ENCODE results near the gene EIF4G3. TPM values are rescaled to one million over a fixed set of nuclear protein-coding genes. Genes with fewer than 3 reads are reported as not detected.

Gene EIF4G3
- total RNA-seq, 4 donors from 2014 or later: 82.1 to 143 (median 101) TPM

- no peak overlapping the region for H3K27ac ChIP-seq
- no peak for TF ChIP-seq CTCF (IDR thresholded peaks at IDR 0.05)
- no peak for TF ChIP-seq POLR2A (IDR thresholded peaks at IDR 0.05)
- no peak for TF ChIP-seq POLR2AphosphoS5 (IDR thresholded peaks at IDR 0.05)
- TF ChIP-seq EP300 (IDR thresholded peaks at IDR 0.05; ENCODE audit: low read depth): no peak
- intact Hi-C loops (cut with DNase I; ENCODE audit: low total_unique reads) (no loop called here), in situ Hi-C loops (cut with MboI; ENCODE audit: low pct_ligation_motif_present in 1 of 4, low pct_unique_long_range_greater_than_20kb in 1 of 4, low sequenced_read_pairs in 3 of 4) (no loop called here)
- peaks cover 0 to 26% (median 12%) of the 10 kb centered on the region in 4 donors for H3K36me3 ChIP-seq
- no peak for DNase-seq
- no peak overlapping the region for H3K4me3 ChIP-seq
- no peaks in the 10 kb centered on the region for H3K4me1 ChIP-seq
- no peaks in the 10 kb centered on the region for H3K9me3 ChIP-seq
- H3K27me3 ChIP-seq: no peaks in the 10 kb centered on the region
Observed at GRCh38 chr1:20823845-20824244, 352.9 kb downstream of the EIF4G3 start.

GRCh38 chr1:20821466-20821865 is 355.2 kb downstream of the EIF4G3 start:
- peaks cover 0 to 17% (median 5%) of the 10 kb centered on the region in 4 donors for H3K36me3 ChIP-seq

GRCh38 chr1:20819818-20820217 is 356.9 kb downstream of the EIF4G3 start:
- Histone ChIP-seq H3K27ac (no peak overlapping the region), H3K9me3 (no peaks in the 10 kb centered on the region), H3K4me3 (no peak overlapping the region), H3K4me1 (no peaks in the 10 kb centered on the region), H3K27me3 (no peaks in the 10 kb centered on the region), H3K36me3 (peaks cover 0 to 13% (median 4%) of the 10 kb centered on the region in 4 donors)
- 81% methylated on average over 5 of the region's 5 CpGs; no CpG with 5 or more reads in 1 of the 2 donors for WGBS, 2 donors (ENCODE audit: low coverage in 1 of 2)
- DNase-seq: no peak
- intact Hi-C loops (cut with DNase I; ENCODE audit: low total_unique reads) (no loop called here), in situ Hi-C loops (cut with MboI; ENCODE audit: low pct_ligation_motif_present in 1 of 4, low pct_unique_long_range_greater_than_20kb in 1 of 4, low sequenced_read_pairs in 3 of 4) (no loop called here)
- TF ChIP-seq EP300 (IDR thresholded peaks at IDR 0.05; ENCODE audit: low read depth): no peak
- TF ChIP-seq POLR2AphosphoS5 (IDR thresholded peaks at IDR 0.05): no peak
- no peak for TF ChIP-seq POLR2A (IDR thresholded peaks at IDR 0.05)
- TF ChIP-seq CTCF (IDR thresholded peaks at IDR 0.05): no peak

More at GRCh38 chr1:20821466-20821865, 355.2 kb downstream of the EIF4G3 start:
- no peaks in the 10 kb centered on the region for H3K4me1 ChIP-seq
- no peak for DNase-seq
- TF ChIP-seq EP300 (IDR thresholded peaks at IDR 0.05; ENCODE audit: low read depth) (no peak), POLR2AphosphoS5 (IDR thresholded peaks at IDR 0.05) (no peak), CTCF (IDR thresholded peaks at IDR 0.05) (no peak), POLR2A (IDR thresholded peaks at IDR 0.05) (no peak)
- H3K27ac ChIP-seq: no peak overlapping the region
- intact Hi-C loops (cut with DNase I; ENCODE audit: low total_unique reads): no loop called here
- WGBS, 2 donors (ENCODE audit: low coverage in 1 of 2): 41 to 45% methylated on average over 2 of the region's 2 CpGs
- no peaks in the 10 kb centered on the region for H3K27me3 ChIP-seq
- no peaks in the 10 kb centered on the region for H3K9me3 ChIP-seq
- in situ Hi-C loops (cut with MboI; ENCODE audit: low pct_ligation_motif_present in 1 of 4, low pct_unique_long_range_greater_than_20kb in 1 of 4, low sequenced_read_pairs in 3 of 4): no loop called here
- no peak overlapping the region for H3K4me3 ChIP-seq

- in situ Hi-C loops (cut with MboI; ENCODE audit: low pct_ligation_motif_present in 1 of 4, low pct_unique_long_range_greater_than_20kb in 1 of 4, low sequenced_read_pairs in 3 of 4) (no loop called here), intact Hi-C loops (cut with DNase I; ENCODE audit: low total_unique reads) (no loop called here)
- DNase-seq: no peak
- TF ChIP-seq CTCF (IDR thresholded peaks at IDR 0.05) (no peak), EP300 (IDR thresholded peaks at IDR 0.05; ENCODE audit: low read depth) (no peak), POLR2A (IDR thresholded peaks at IDR 0.05) (no peak), POLR2AphosphoS5 (IDR thresholded peaks at IDR 0.05) (no peak)
- no peaks in the 10 kb centered on the region for H3K27me3 ChIP-seq
- 100% methylated on average over 1 of the region's 4 CpGs; no CpG with 5 or more reads in 1 of the 2 donors for WGBS, 2 donors (ENCODE audit: low coverage in 1 of 2)
- no peak overlapping the region for H3K27ac ChIP-seq
- no peaks in the 10 kb centered on the region for H3K4me1 ChIP-seq
- H3K9me3 ChIP-seq: no peaks in the 10 kb centered on the region
- peaks cover 0 to 19% (median 2%) of the 10 kb centered on the region in 4 donors for H3K36me3 ChIP-seq
- H3K4me3 ChIP-seq: no peak overlapping the region
Observed at GRCh38 chr1:20814534-20814871, 362.2 kb downstream of the EIF4G3 start.

All from transverse colon (tissue), 4 donors.